GM21786 (cell line): ENCODE measurements around the gene PHF3.
A peak's percentile ranks its signal among the peaks of the same experiment; 100 is the strongest.

Source experiments
- ATAC-seq: cut with Tn5 transposase; IDR thresholded peaks from one replicate; pipeline ENCODE4 v1.9.1; 2021; ENCODE audit not compliant: unreplicated experiment

Gene PHF3

DNA sequence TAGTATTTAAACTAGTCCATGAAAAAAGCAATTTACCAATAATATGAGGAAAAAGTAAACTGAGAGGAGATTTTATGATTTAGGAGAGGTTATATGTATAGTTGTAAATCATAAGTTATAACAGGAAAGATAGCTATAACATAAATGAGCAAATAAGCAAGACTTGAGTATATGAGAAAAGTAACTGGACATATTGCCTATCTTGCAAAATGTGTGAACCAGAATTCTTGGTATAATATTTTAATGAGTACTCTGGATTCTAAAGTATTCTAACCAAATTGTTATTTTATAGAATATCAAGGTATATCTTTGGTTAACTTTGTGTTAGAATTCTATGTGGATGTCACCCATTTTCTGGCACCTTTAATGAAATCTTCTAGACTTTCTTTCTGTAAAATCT lies 124.6 kb downstream of the PHF3 start:
- ATAC-seq, result no peak

DNA sequence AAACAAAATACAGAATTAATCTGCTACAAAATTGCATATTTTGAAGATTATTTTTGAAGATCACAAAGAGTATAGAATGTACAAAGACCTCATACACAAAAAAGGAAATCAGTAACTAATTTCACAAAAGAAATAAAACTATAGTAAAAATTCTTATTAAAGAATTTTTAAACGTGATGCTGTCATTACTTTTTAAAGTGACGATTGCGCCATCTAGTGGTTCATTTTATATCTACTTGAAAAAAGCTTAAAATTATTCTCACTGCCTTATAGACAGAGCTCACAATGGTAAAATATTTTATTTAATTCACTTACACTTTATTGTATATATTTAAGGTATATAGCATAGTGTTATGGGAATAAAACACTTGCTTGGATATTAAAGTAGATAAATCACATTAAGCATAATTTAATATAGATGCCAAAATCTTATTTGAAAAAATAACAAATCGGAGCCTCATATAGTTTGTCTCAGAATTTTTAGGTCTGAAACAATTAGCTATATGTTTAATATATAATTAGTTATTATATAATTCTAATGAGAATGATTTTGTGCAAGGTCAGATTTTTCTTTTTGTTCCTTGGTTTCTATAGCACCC lies 128.8 kb downstream of the PHF3 start:
- peak; percentile 61 for ATAC-seq
